ENCODE results near the gene BEGAIN. TPM values are rescaled to one million over a fixed set of nuclear protein-coding genes. Genes with fewer than 3 reads are reported as not detected.

Gene BEGAIN
- total and polyA plus RNA-seq, 11 donors, result 0.14 to 2.8 (median 0.75) TPM

DNA sequence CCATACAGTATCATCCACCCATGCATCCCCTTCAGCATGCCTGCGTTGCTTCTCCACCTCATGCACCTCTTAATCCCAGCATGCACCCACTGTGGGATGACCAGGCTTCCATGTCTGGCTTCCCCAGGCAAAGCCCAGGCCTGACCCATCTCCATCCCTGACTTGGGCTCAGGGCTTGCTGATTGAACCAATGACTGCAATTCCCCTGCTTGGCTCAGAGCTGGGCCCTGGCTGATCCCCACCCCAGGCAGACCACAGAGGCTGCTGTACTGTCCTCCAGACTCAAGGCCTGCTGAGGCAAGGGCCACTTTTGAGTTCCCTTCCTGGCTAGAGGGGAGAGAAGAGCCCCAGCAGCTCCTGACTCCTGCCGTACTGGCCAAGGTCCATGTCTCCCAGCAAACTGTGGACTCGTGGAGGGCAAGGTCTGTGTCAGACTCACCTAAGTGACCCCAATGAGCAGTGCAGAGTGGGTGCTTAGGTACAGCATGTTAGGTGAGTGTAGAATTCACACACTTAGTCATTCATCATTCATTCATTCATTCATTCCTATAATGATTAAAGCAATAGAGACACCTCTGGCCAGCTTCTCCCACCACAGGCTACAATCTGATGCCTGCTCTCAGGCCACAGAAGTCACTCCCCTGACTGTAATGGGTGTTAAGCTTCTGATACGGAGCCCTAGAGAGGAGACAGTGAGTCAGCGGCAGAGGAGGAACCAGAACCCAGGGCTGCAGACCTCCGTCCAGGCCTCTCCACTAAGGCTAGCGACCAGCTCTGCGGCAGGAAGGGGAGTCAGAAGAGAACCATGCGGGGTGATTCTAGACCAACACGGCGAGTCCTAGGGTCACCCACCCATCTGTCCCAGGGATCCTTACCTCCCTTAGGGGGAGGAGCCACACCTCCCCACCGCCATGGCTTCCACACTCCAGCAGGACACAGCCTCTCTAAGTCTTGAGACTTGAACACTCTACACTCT, 2.9 kb downstream of the BEGAIN start:
- no peaks in the 10 kb centered on the region for H3K36me3 ChIP-seq
- no peaks in the 10 kb centered on the region for H3K9me3 ChIP-seq
- H3K4me1 ChIP-seq, result peaks cover 0 to 18% (median 5%) of the 10 kb centered on the region in 12 donors
- 87 to 91% (median 88%) methylated on average over 12 of the region's 12 CpGs for WGBS, 4 donors
- H3K4me3 ChIP-seq, result no peak overlapping the region
- H3K27ac ChIP-seq, result no peak overlapping the region
- peaks cover 10 to 36% (median 30%) of the 10 kb centered on the region in 9 donors for H3K27me3 ChIP-seq
- intact Hi-C loops (cut with DNase I), result no loop called here
- no peak for TF ChIP-seq POLR2A (IDR thresholded peaks at IDR 0.05)
- TF ChIP-seq, protein P1, sequence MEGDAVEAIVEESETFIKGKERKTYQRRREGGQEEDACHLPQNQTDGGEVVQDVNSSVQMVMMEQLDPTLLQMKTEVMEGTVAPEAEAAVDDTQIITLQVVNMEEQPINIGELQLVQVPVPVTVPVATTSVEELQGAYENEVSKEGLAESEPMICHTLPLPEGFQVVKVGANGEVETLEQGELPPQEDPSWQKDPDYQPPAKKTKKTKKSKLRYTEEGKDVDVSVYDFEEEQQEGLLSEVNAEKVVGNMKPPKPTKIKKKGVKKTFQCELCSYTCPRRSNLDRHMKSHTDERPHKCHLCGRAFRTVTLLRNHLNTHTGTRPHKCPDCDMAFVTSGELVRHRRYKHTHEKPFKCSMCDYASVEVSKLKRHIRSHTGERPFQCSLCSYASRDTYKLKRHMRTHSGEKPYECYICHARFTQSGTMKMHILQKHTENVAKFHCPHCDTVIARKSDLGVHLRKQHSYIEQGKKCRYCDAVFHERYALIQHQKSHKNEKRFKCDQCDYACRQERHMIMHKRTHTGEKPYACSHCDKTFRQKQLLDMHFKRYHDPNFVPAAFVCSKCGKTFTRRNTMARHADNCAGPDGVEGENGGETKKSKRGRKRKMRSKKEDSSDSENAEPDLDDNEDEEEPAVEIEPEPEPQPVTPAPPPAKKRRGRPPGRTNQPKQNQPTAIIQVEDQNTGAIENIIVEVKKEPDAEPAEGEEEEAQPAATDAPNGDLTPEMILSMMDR (IDR thresholded peaks at IDR 0.05), result no peak
- peak in 3 of 5 donors; percentile 9 to 40 (median 11) for DNase-seq
- no peak for ATAC-seq

DNA sequence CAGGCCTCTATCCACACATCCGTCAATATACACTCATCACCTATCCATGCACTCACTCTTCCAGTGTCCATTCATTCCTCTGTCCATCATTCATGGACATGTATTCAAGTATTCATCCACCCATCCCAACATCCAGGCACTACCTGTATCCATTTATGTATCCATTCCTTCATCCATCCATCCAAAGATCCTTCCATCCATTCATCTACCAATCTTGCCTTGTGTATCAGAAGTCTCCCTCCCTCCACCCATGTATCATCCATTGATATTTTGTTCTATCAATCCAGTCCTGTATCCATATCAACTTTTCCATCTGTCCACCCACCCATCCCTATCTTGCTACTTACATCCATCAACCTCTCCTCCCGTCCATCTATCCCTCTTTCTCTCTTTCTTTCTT, 4.0 kb downstream of the BEGAIN start:
- Histone ChIP-seq H3K27ac (no peak overlapping the region), H3K27me3 (peaks cover 4 to 25% (median 19%) of the 10 kb centered on the region in 9 donors), H3K9me3 (peaks cover 0 to 7% (median 0%) of the 10 kb centered on the region in 12 donors), H3K4me1 (peaks cover 0 to 18% (median 5%) of the 10 kb centered on the region in 12 donors), H3K36me3 (no peaks in the 10 kb centered on the region), H3K4me3 (no peak overlapping the region)
- ATAC-seq (no peak), DNase-seq (no peak)
- WGBS, 4 donors, result 87 to 92% (median 90%) methylated on average over 2 of the region's 2 CpGs
- intact Hi-C loops (cut with DNase I), result no loop called here
- TF ChIP-seq POLR2A (IDR thresholded peaks at IDR 0.05), result no peak
- TF ChIP-seq, protein P1 (IDR thresholded peaks at IDR 0.05), result no peak

DNA sequence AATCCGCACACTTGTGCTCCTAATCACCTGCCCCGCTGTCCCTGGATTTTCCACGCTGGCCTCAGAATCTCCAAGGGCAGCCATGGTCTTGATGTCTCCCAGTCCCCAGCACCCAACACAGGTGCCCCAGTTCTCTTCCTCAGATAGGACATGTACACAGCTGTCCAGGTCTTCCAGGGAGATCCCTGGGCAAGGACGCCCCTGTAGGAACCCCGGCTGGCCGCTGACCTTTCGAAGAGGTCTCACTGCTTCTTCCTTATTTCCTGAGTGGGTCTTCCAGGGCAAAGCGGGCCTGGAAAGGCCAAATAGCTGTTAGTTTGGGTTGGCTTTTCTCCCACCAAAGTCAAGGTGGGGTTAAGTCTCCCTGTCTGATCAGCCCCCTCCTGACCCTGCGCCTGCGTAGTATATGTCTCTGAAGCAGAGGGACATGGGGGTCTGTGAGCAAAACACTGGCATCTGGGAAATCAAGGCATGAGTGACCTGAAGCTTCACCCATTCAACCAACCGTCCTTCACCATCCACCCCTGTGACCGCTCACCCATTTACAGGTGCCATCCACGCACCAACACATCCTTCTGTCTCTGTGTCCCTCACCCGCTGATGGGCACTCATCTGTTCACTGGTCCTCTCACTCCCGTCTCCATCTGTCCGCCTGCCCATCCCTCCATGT, 4.6 kb downstream of the BEGAIN start:
- H3K9me3 ChIP-seq, result peaks cover 0 to 7% (median 0%) of the 10 kb centered on the region in 12 donors
- intact Hi-C loops (cut with DNase I), result no loop called here
- H3K4me3 ChIP-seq, result no peak overlapping the region
- H3K27me3 ChIP-seq, result peaks cover 4 to 19% (median 13%) of the 10 kb centered on the region in 9 donors
- no peak overlapping the region for H3K27ac ChIP-seq
- peaks cover 0 to 12% (median 5%) of the 10 kb centered on the region in 12 donors for H3K4me1 ChIP-seq
- DNase-seq (peak in 2 of 5 donors; percentile 8 to 10), ATAC-seq (no peak)
- no peaks in the 10 kb centered on the region for H3K36me3 ChIP-seq
- WGBS, 4 donors, result 92 to 98% (median 94%) methylated on average over 15 to 16 of the region's 16 CpGs
- TF ChIP-seq, protein P1 (IDR thresholded peaks at IDR 0.05), result no peak
- TF ChIP-seq POLR2A (IDR thresholded peaks at IDR 0.05), result no peak

All from heart left ventricle (tissue), 16 donors.